RWPE2 (cell line): ENCODE results near the gene RAD18.
A peak's percentile ranks its signal among the peaks of the same experiment; 100 is the strongest.

ENCODE experiments used
- ATAC-seq: fragments of 200-7000 bp; cut with Tn5 transposase; 3 replicates; pipeline ENCODE4 v1.9.1; 2021; ENCODE audit warnings: low read depth
- DNase-seq: peaks from one replicate; pipeline ENCODE4 v3.0.0-alpha.2; 2020; ENCODE audit warnings: low spot score
- H3K27ac ChIP-seq: fragments of 450-650 bp; 2 replicates; pipeline ENCODE4 v1.5.1; 2017; ENCODE audit warnings: mild to moderate bottlenecking; ENCODE audit not compliant: poor library complexity, severe bottlenecking
- H3K27me3 ChIP-seq: fragments of 250-450 bp; sonication (Bioruptor Pico); 2 replicates; pipeline ENCODE4 v1.5.1; 2021; ENCODE audit warnings: mild to moderate bottlenecking, moderate library complexity; ENCODE audit not compliant: insufficient read depth, poor library complexity, severe bottlenecking
- H3K36me3 ChIP-seq: fragments of 250-450 bp; sonication (Bioruptor Pico); 2 replicates; pipeline ENCODE4 v1.5.1; 2020; ENCODE audit warnings: low read depth, mild to moderate bottlenecking, moderate library complexity
- H3K4me1 ChIP-seq: fragments of 250-450 bp; sonication (Bioruptor Pico); 2 replicates; pipeline ENCODE4 v1.5.1; 2021; ENCODE audit warnings: mild to moderate bottlenecking, moderate library complexity; ENCODE audit not compliant: insufficient read depth, poor library complexity, severe bottlenecking
- H3K4me3 ChIP-seq: fragments of 250-450 bp; sonication (Bioruptor Pico); 2 replicates; pipeline ENCODE4 v1.5.1; 2021; ENCODE audit warnings: mild to moderate bottlenecking, moderate library complexity; ENCODE audit not compliant: severe bottlenecking
- H3K9me3 ChIP-seq: fragments of 250-450 bp; sonication (Bioruptor Pico); 2 replicates; pipeline ENCODE4 v1.5.1; 2021; ENCODE audit warnings: mild to moderate bottlenecking, moderate library complexity; ENCODE audit not compliant: severe bottlenecking
- TF ChIP-seq, protein P1 (sequence below): fragments of 450-650 bp; IDR thresholded peaks from one replicate; pipeline ENCODE4 v1.5.1; 2017; ENCODE audit warnings: mild to moderate bottlenecking, moderate library complexity; ENCODE audit not compliant: poor library complexity, severe bottlenecking

The RAD18 gene

DNA sequence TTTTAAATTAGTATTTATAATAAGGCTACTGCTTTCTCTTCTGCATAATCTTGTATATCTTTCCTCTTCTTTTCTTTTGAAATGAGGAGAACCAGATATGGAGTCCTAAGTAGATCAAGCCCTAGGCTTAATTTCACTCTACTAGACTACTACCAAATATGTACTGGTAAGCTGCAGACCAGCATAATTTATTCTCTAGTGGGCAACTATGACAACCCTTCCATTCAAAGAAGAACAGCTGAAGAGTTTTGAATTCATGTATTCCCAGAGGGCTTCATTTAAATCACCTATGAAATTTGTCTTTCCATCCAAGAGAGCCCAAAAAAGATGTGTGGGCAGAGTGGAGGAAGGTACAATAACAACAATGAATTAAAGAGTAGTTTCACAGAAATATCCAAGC lies 10.0 kb downstream of the RAD18 start:
- DNase-seq (no peak), ATAC-seq (no peak)
- H3K9me3 ChIP-seq: no peaks in the 10 kb centered on the region
- no peaks in the 10 kb centered on the region for H3K27me3 ChIP-seq
- H3K4me1 ChIP-seq: peaks cover 8% of the 10 kb centered on the region
- no peak overlapping the region for H3K27ac ChIP-seq
- no peak overlapping the region for H3K4me3 ChIP-seq
- TF ChIP-seq, protein P1, sequence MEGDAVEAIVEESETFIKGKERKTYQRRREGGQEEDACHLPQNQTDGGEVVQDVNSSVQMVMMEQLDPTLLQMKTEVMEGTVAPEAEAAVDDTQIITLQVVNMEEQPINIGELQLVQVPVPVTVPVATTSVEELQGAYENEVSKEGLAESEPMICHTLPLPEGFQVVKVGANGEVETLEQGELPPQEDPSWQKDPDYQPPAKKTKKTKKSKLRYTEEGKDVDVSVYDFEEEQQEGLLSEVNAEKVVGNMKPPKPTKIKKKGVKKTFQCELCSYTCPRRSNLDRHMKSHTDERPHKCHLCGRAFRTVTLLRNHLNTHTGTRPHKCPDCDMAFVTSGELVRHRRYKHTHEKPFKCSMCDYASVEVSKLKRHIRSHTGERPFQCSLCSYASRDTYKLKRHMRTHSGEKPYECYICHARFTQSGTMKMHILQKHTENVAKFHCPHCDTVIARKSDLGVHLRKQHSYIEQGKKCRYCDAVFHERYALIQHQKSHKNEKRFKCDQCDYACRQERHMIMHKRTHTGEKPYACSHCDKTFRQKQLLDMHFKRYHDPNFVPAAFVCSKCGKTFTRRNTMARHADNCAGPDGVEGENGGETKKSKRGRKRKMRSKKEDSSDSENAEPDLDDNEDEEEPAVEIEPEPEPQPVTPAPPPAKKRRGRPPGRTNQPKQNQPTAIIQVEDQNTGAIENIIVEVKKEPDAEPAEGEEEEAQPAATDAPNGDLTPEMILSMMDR: no peak
- peaks cover 30% of the 10 kb centered on the region for H3K36me3 ChIP-seq

DNA sequence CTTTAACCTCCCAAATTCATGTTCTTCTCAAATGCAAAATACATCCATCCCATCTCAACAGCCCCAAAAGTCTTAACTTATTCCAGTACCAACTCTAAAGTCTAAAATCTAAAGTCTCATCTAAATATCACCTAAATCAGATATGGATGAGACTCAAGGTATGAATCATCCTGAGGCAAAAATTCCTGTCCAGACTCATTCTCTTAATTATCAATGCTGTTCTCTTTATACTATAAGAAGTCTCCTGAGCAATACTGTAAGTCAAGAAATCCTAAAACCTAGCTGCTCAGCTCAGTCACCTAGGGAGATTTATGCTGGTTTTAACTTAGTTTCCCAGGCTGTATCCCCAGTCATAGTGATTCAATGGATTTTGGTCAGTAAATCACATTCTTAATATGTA lies 11.1 kb downstream of the RAD18 start:
- Histone ChIP-seq H3K4me3 (no peak overlapping the region), H3K36me3 (peaks cover 21% of the 10 kb centered on the region), H3K27ac (peak overlapping the region; percentile 6), H3K4me1 (peaks cover 8% of the 10 kb centered on the region), H3K9me3 (no peaks in the 10 kb centered on the region), H3K27me3 (no peaks in the 10 kb centered on the region)
- DNase-seq (no peak), ATAC-seq (peak; percentile 58; the same call in 2 of the 3 replicates)
- TF ChIP-seq, protein P1: no peak

DNA sequence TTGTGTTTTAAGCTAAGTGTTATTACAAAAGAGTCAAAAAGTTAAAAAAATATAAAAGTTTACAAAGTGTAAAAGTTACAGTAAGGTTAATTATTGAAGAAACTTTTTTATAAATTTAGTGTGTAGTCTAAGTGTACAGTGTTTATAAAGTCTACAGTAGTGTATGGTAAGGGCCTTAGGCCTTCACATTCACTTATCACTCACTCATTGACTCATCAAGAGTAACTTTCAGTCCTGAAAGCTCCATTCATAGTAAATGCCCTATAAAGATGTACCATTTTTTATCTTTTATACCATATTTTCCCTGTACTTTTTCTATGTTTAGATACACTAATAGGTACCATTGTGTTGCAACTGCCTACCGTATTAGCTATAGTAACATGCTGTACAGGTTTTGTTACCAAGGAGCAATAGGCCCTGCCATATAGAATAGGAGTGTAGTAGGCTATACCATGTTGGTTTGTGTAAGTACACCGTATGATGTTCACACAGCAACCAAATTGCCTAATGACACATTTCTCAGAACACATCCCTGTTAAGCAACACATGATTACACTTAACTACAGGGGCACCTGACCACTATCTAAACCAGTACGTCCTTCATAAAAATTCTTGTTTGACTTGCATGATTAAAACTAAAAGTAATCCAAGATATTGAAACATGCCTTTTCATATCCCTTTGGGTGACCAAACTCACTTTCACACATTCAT lies 17.2 kb downstream of the RAD18 start:
- H3K9me3 ChIP-seq: peaks cover 2% of the 10 kb centered on the region
- H3K4me1 ChIP-seq: no peaks in the 10 kb centered on the region
- no peaks in the 10 kb centered on the region for H3K27me3 ChIP-seq
- DNase-seq: no peak
- H3K27ac ChIP-seq: no peak overlapping the region
- TF ChIP-seq, protein P1: no peak
- no peak for ATAC-seq
- no peak overlapping the region for H3K4me3 ChIP-seq
- H3K36me3 ChIP-seq: peaks cover 55% of the 10 kb centered on the region

DNA sequence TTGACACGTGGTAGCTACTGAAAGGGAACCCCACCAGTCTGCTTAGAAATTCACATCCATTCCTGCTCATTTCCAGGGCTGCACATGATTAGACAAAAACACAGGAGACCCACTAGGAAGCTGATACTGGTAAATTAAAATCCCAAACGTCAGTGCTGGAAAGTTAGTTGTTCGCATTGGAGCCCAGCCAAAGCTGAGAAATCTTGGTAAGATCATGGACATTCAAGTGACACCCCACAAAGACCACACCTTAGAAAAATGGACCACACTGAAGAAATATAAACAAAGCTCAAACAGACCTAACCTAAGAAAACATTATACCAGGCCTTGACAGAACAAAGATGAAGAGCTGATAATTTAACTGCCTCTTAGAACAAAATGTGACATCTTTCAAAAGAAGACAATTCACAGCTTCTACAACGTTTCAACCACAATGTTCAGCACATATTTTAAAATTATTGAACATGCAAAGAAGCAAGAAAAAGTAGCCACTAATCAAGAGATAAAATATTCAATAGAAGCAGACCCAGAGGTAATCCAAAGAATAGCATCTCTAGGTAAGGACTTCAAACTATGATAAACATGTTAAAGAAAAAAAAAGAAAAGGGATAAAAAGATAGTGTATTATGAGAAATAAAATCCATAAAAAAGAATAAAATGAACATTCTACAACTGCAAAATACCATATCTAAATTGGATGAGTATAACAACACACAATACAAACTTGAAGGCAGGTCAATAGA lies 20.4 kb downstream of the RAD18 start:
- DNase-seq (no peak), ATAC-seq (no peak)
- H3K27ac ChIP-seq: no peak overlapping the region
- H3K27me3 ChIP-seq: no peaks in the 10 kb centered on the region
- H3K36me3 ChIP-seq: peaks cover 84% of the 10 kb centered on the region
- TF ChIP-seq, protein P1: no peak
- H3K9me3 ChIP-seq: peaks cover 2% of the 10 kb centered on the region
- H3K4me1 ChIP-seq: peaks cover 6% of the 10 kb centered on the region
- no peak overlapping the region for H3K4me3 ChIP-seq

DNA sequence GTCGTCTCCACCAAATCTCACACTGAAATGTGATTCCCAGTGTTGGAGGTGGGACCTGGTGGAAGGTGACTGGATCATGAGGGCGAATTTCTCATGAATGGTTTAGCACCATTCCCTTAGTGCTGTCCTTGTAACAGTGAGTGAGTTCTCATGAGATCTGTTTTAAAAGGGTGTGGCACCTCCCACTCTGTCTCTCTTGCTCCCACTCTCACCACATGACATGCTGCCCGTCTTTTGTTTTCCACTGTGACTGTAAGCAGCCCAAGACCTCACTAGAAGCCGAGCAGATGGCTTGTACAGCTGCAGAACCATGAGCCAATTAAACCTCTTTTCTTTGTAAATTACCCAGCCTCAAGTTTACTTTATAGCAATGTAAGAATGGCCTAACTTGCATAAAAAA lies 21.2 kb downstream of the RAD18 start:
- ATAC-seq (no peak), DNase-seq (no peak)
- TF ChIP-seq, protein P1: no peak
- H3K36me3 ChIP-seq: peaks cover 87% of the 10 kb centered on the region
- H3K27me3 ChIP-seq: no peaks in the 10 kb centered on the region
- peaks cover 2% of the 10 kb centered on the region for H3K9me3 ChIP-seq
- H3K4me1 ChIP-seq: peaks cover 13% of the 10 kb centered on the region
- no peak overlapping the region for H3K4me3 ChIP-seq
- no peak overlapping the region for H3K27ac ChIP-seq
